B cell (primary cell): ENCODE measurements around the gene FOXB2. TPM values are rescaled to one million over a fixed set of nuclear protein-coding genes. Genes with fewer than 3 reads are reported as not detected.
"Not testable (repeated sequence)": the region's sequence is repeated elsewhere in the genome, so short reads cannot be mapped to it uniquely, and the experiment has no call there.

Source experiments
- ATAC-seq: fragments of 200-7000 bp; cut with Tn5 transposase; one replicate; pipeline ENCODE4 v1.10.0; 2021; ENCODE audit warnings: low read depth, mild to moderate bottlenecking, moderate number of reproducible peaks, moderate library complexity
- CTCF ChIA-PET: fragments of 350-600 bp; sonication (Branson Sonifier 250); formaldehyde crosslinking; loops from one replicate; lab custom pipeline; 2021; ENCODE audit warnings: antibody characterized with exemption, inconsistent platforms; lab: Charles Lee
- POLR2A ChIA-PET: fragments of 350-600 bp; sonication (Branson Sonifier 250); formaldehyde crosslinking; loops from one replicate; lab custom pipeline; 2021; ENCODE audit warnings: antibody characterized with exemption; lab: Charles Lee
- DNase-seq: peaks from one replicate; pipeline ENCODE4 v3.0.0; 2013
- H2AFZ ChIP-seq: 2 replicates; pipeline ENCODE4 v1.6.1; 2012; ENCODE audit warnings: mild to moderate bottlenecking, low read depth, low read length; ENCODE audit not compliant: insufficient read depth, poor library complexity, severe bottlenecking
- H3K27ac ChIP-seq, 2 donors: 1 replicate in 1 of 2; 2 replicates in 1 of 2; pipeline ENCODE4 v1.5.1; 2012 to 2013; ENCODE audit warnings: low read length in 2 of 2, mild to moderate bottlenecking in 2 of 2, moderate library complexity in 1 of 2
- H3K27me3 ChIP-seq, 4 experiments: fragments of 200-600 bp in 1 of 4; sonication (generic) in 1 of 4; replicated peaks in 1 of 4; 1 replicate in 2 of 4; 2 replicates in 2 of 4; pipeline versions ENCODE4 v1.6.1 to v1.7.0; 2013 to 2016; ENCODE audit warnings: low read length in 3 of 4, mild to moderate bottlenecking in 2 of 4, mixed read lengths in 1 of 4, moderate library complexity in 1 of 4; ENCODE audit not compliant: insufficient read depth in 4 of 4, control insufficient read depth in 3 of 4; ENCODE audit errors: control extremely low read depth in 1 of 4
- H3K36me3 ChIP-seq, 2 experiments: replicated peaks in 1 of 2; 1 replicate in 1 of 2; 2 replicates in 1 of 2; pipeline versions ENCODE4 v1.6.1 to v1.7.1; 2013; ENCODE audit warnings: low read length in 1 of 2; ENCODE audit not compliant: insufficient read depth in 2 of 2, control insufficient read depth in 1 of 2; ENCODE audit errors: control extremely low read depth in 1 of 2, extremely low read depth in 1 of 2
- H3K4me1 ChIP-seq, 2 donors: fragments of 200-600 bp in 1 of 2; sonication (generic) in 1 of 2; 1 replicate in 1 of 2; 2 replicates in 1 of 2; pipeline versions ENCODE4 v1.5.1 to v1.6.1; 2013 to 2017; ENCODE audit warnings: low read length in 2 of 2; ENCODE audit not compliant: control insufficient read depth in 2 of 2, insufficient read depth in 2 of 2
- H3K4me2 ChIP-seq: replicated peaks from 2 replicates; pipeline ENCODE3; 2012; ENCODE audit warnings: mild to moderate bottlenecking, low read depth, low read length; ENCODE audit not compliant: poor library complexity, severe bottlenecking
- H3K4me3 ChIP-seq, 5 experiments: fragments of 200-600 bp in 1 of 5; sonication (generic) in 1 of 5; 1 replicate in 3 of 5; 2 replicates in 2 of 5; pipeline versions ENCODE4 v1.5.1 to v1.7.0; 2011 to 2016; ENCODE audit warnings: low read length in 4 of 5, mild to moderate bottlenecking in 4 of 5, low read depth in 2 of 5, control low read depth in 1 of 5, moderate library complexity in 1 of 5; ENCODE audit not compliant: insufficient read depth in 1 of 5; ENCODE audit errors: control extremely low read depth in 1 of 5, extremely low read depth in 1 of 5
- H3K79me2 ChIP-seq: fragments of 200-600 bp; sonication (generic); one replicate; pipeline ENCODE4 v1.6.0; 2016; ENCODE audit warnings: low read length; ENCODE audit not compliant: control insufficient read depth, insufficient read depth
- H3K9ac ChIP-seq: fragments of 200-600 bp; sonication (generic); 2 replicates; pipeline ENCODE4 v1.6.1; 2017; ENCODE audit warnings: mild to moderate bottlenecking, low read length, moderate library complexity
- H3K9me3 ChIP-seq, 3 donors: one replicate each; pipeline versions ENCODE4 v1.6.1 to v1.7.1; 2013; ENCODE audit warnings: low read length in 2 of 3; ENCODE audit not compliant: control insufficient read depth in 2 of 3, insufficient read depth in 1 of 3; ENCODE audit errors: control extremely low read depth in 1 of 3
- H4K20me1 ChIP-seq: 2 replicates; pipeline ENCODE4 v1.6.0; 2012; ENCODE audit warnings: mild to moderate bottlenecking, low read length; ENCODE audit not compliant: insufficient read depth, control insufficient read depth, poor library complexity, severe bottlenecking
- H3K27ac Mint-ChIP-seq: one replicate; pipeline ENCODE4 v1.8.0; 2021; ENCODE audit warnings: mixed read lengths
- H3K27me3 Mint-ChIP-seq: one replicate; pipeline ENCODE4 v1.8.0; 2021; ENCODE audit warnings: mixed read lengths
- H3K4me1 Mint-ChIP-seq: one replicate; pipeline ENCODE4 v1.8.0; 2021; ENCODE audit warnings: mixed read lengths
- H3K4me3 Mint-ChIP-seq: one replicate; pipeline ENCODE4 v1.8.0; 2021; ENCODE audit warnings: mixed read lengths
- H3K9me3 Mint-ChIP-seq: one replicate; pipeline ENCODE4 v1.8.0; 2022; ENCODE audit warnings: mixed read lengths; ENCODE audit not compliant: insufficient read depth
- CTCF ChIP-seq: fragments of 200-600 bp; IDR thresholded peaks from one replicate; pipeline ENCODE4 v1.8.0; 2022; ENCODE audit warnings: antibody characterized with exemption, mild to moderate bottlenecking
- EZH2 ChIP-seq: IDR thresholded peaks from 2 replicates; pipeline ENCODE4 v1.6.1; 2012; ENCODE audit warnings: borderline replicate concordance, low read depth, mild to moderate bottlenecking, moderate library complexity, low read length; ENCODE audit not compliant: insufficient read depth, poor library complexity, severe bottlenecking
- whole genome bisulfite sequencing: methylation state at CpG from one replicate; pipeline ENCODE4 v1.1.5; 2013; ENCODE audit warnings: missing lambda C conversion rate; ENCODE audit not compliant: insufficient coverage; 5-methylcytosine and 5-hydroxymethylcytosine counted together
- intact Hi-C: fragments of 100-400 bp; cut with micrococcal nuclease; formaldehyde crosslinking; loops from one replicate; pipeline ENCODE4 v1.10.0; 2022
- polyA plus RNA-seq: library from polyadenylated mRNA; depleted of rRNA; stranded (reverse); fragments of >200 nt; gene quantifications from 2 replicates; pipeline ENCODE4 v1.2.3, GENCODE V29; 2012
- total RNA-seq, 2 donors: library from RNA; stranded (reverse); fragments of 120-200 nt in 1 of 2; gene quantifications; 1 replicate in 1 of 2; 2 replicates in 1 of 2; pipeline versions ENCODE4 v1.2.3 to v1.2.4, GENCODE V29; 2013 to 2022

The FOXB2 gene
- total and polyA plus RNA-seq, 2 donors (not counting 1 experiment from before 2014, with no cell fraction given) = not detected

DNA sequence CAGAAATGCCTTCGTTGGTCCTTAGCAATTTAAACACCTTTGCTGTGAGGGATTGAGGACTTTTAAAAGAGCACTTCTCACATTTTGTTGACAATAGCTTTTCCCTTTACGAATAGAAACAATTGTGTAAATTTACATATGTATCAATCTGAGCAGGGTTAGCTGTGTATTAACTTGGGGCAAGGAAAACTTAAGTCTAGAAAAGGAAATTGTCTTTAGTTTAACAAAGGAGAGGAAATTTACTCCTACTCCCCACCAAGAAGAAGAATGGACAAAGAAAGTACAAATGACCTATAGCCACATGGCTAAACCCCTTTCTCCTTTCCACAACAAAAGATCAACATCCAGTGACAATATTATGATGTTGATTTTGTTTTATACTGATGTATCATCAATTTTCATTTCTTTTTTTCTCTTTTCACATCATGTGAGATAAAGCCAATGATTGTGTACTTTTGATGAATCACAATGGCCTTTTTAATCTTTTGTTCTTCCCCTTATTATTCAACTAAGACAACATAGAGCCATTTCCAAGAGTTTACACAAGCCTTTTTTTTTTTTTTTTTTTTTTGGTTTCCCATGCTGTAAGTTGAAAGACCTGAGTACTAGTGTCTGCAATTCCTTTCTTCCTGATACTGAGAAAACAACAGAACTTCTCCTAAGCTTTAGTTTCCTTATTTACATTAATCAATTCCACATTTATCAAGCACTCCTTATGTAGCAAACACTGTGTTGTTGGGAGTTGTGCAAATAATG lies 19.0 kb downstream of the FOXB2 start:
- no peaks in the 10 kb centered on the region for H3K4me1 Mint-ChIP-seq
- Histone ChIP-seq H3K27ac (no peak overlapping the region), H3K79me2 (no peaks in the 10 kb centered on the region), H4K20me1 (no peaks in the 10 kb centered on the region), H3K27me3 (no peaks in the 10 kb centered on the region), H3K4me2 (no peak overlapping the region), H3K9ac (no peak overlapping the region), H2AFZ (no peak overlapping the region), H3K9me3 (no peaks in the 10 kb centered on the region), H3K4me3 (no peak overlapping the region), H3K36me3 (no peaks in the 10 kb centered on the region), H3K4me1 (no peaks in the 10 kb centered on the region)
- no CpG with 5 or more reads among the region's 2 CpGs for WGBS
- intact Hi-C loops = no loop called here
- no peak overlapping the region for H3K4me3 Mint-ChIP-seq
- H3K9me3 Mint-ChIP-seq = no peaks in the 10 kb centered on the region
- ATAC-seq = no peak
- no peak overlapping the region for H3K27ac Mint-ChIP-seq
- peaks cover 11% of the 10 kb centered on the region for H3K27me3 Mint-ChIP-seq
- TF ChIP-seq CTCF = no peak
- no peak for TF ChIP-seq EZH2
- CTCF ChIA-PET = interaction anchor here (1.0 kb wide), 1 partner anchor 29 kb away, joined by 4 read pairs; no protein-coding TSS in a partner anchor
- POLR2A ChIA-PET = no interaction called here
- no peak for DNase-seq

- no peak overlapping the region for H3K4me3 ChIP-seq
- no peak overlapping the region for H3K27ac ChIP-seq
- TF ChIP-seq CTCF (no peak), EZH2 (no peak)
- no peaks in the 10 kb centered on the region for H3K4me1 ChIP-seq
- H3K9me3 ChIP-seq = no peaks in the 10 kb centered on the region
- DNase-seq = no peak
- Mint-ChIP-seq H3K4me3 (no peak overlapping the region), H3K27me3 (peaks cover 8% of the 10 kb centered on the region), H3K4me1 (no peaks in the 10 kb centered on the region), H3K9me3 (no peaks in the 10 kb centered on the region), H3K27ac (no peak overlapping the region)
- no peaks in the 10 kb centered on the region for H3K79me2 ChIP-seq
- no peaks in the 10 kb centered on the region for H3K36me3 ChIP-seq
- POLR2A ChIA-PET = no interaction called here
- no peaks in the 10 kb centered on the region for H3K27me3 ChIP-seq
- no peak for ATAC-seq
- no peak overlapping the region for H2AFZ ChIP-seq
- no peak overlapping the region for H3K4me2 ChIP-seq
- no peaks in the 10 kb centered on the region for H4K20me1 ChIP-seq
- no peak overlapping the region for H3K9ac ChIP-seq
- CTCF ChIA-PET = no interaction called here
- WGBS = 95% methylated on average over 5 of the region's 7 CpGs
- intact Hi-C loops = no loop called here
Observed at GRCh38 chr9:77040340-77040739, 20.9 kb downstream of the FOXB2 start.

DNA sequence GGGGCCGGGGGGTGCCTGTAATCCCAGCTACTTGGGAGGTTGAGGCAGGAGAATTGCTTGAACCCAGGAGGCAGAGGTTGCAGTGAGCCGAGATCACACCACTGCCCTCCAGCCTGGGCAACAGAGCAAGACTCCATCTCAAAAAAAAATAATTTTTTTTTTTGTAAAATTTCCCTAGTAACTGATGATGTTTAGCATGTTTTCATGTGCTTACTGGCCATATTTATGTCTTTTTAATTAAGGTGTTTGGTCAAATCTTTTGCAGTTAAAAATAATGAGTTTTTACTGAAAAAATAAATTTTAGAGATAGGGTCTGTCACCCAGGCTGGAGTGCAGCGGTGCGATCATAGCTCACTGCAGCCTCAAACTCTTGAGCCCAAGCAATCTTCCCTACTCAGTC lies 24.3 kb downstream of the FOXB2 start:
- H3K27ac ChIP-seq, POLR2A ChIA-PET, H3K4me3 Mint-ChIP-seq, H3K9me3 Mint-ChIP-seq, CTCF ChIA-PET, DNase-seq, H3K27me3 Mint-ChIP-seq, H3K4me1 Mint-ChIP-seq, H4K20me1 ChIP-seq, H3K9me3 ChIP-seq, intact Hi-C loops, H3K27me3 ChIP-seq, H3K79me2 ChIP-seq, H3K4me2 ChIP-seq, H3K27ac Mint-ChIP-seq, H3K4me1 ChIP-seq, H3K9ac ChIP-seq, H3K36me3 ChIP-seq, ATAC-seq, H2AFZ ChIP-seq, H3K4me3 ChIP-seq: not testable (repeated sequence)
- WGBS = no CpG with 5 or more reads among the region's 4 CpGs
